NB4 (cell line): ENCODE measurements around the gene KCNIP4.

Source experiments
- MYC ChIP-seq: IDR thresholded peaks from 2 replicates; pipeline ENCODE4 v1.6.1; 2011; ENCODE audit warnings: low read depth, low read length
- POLR2A ChIP-seq: IDR thresholded peaks from 2 replicates; pipeline ENCODE4 v1.6.1; 2011; ENCODE audit warnings: mild to moderate bottlenecking; ENCODE audit not compliant: insufficient read length; ENCODE audit errors: extremely low read depth
- TF ChIP-seq, protein P1 (sequence below): IDR thresholded peaks from one replicate; pipeline ENCODE4 v1.5.1; 2012; ENCODE audit warnings: low read depth, low read length

DNA sequence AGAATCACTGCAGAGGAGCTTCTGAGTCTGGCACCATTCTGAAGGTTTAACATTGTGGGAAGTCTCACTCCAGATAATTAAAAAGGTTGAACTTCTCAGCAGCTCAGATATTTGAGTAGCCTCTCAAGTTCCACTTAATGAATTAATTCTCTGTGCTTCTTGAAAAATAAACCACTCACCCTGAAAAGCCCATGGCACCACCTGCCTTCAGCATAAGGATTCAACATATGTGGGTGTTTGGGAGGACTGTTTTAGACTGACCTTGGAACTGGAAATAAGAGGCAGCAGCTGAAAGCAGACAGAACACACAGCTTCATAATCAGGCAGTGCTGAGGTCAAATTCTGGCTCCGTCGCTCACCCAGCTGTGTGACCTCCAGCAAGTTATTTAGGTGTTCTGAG is 100.6 kb downstream of the KCNIP4 start:
- TF ChIP-seq, protein P1, sequence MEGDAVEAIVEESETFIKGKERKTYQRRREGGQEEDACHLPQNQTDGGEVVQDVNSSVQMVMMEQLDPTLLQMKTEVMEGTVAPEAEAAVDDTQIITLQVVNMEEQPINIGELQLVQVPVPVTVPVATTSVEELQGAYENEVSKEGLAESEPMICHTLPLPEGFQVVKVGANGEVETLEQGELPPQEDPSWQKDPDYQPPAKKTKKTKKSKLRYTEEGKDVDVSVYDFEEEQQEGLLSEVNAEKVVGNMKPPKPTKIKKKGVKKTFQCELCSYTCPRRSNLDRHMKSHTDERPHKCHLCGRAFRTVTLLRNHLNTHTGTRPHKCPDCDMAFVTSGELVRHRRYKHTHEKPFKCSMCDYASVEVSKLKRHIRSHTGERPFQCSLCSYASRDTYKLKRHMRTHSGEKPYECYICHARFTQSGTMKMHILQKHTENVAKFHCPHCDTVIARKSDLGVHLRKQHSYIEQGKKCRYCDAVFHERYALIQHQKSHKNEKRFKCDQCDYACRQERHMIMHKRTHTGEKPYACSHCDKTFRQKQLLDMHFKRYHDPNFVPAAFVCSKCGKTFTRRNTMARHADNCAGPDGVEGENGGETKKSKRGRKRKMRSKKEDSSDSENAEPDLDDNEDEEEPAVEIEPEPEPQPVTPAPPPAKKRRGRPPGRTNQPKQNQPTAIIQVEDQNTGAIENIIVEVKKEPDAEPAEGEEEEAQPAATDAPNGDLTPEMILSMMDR = no peak
- no peak for TF ChIP-seq POLR2A
- no peak for TF ChIP-seq MYC
